D721Med (cell line): ENCODE results near the gene CARD14.

Experiments used
- DNase-seq: peaks from one replicate; pipeline ENCODE4 v3.0.0; 2011; ENCODE audit warnings: low spot score; ENCODE audit not compliant: insufficient read length
- FAIRE-seq: peaks from 2 replicates; lab custom pipeline; 2011; peaks lifted over from hg19 to GRCh38; lab: Jason Lieb, UNC
- CTCF ChIP-seq: IDR thresholded peaks from 2 replicates; pipeline ENCODE4 v1.5.1; 2012; ENCODE audit warnings: mild to moderate bottlenecking, control low read depth; ENCODE audit not compliant: insufficient read depth; ENCODE audit errors: missing control alignments

Gene CARD14

GRCh38 chr17:80184423-80184714 is 14.5 kb downstream of the CARD14 start:
- FAIRE-seq: no peak
- TF ChIP-seq CTCF: no peak
- DNase-seq: no peak

GRCh38 chr17:80185968-80186367 is 16.1 kb downstream of the CARD14 start:
- FAIRE-seq (no peak), DNase-seq (no peak)
- TF ChIP-seq CTCF: no peak

GRCh38 chr17:80187090-80187489 is 17.3 kb downstream of the CARD14 start:
- no peak for TF ChIP-seq CTCF
- FAIRE-seq: no peak
- DNase-seq: no peak

- TF ChIP-seq CTCF: no peak
- no peak for DNase-seq
- no peak for FAIRE-seq
Observed at GRCh38 chr17:80187515-80187941, 17.7 kb downstream of the CARD14 start.

GRCh38 chr17:80189611-80190010 is 19.8 kb downstream of the CARD14 start:
- no peak for FAIRE-seq
- no peak for TF ChIP-seq CTCF
- DNase-seq: no peak

- no peak for FAIRE-seq
- no peak for TF ChIP-seq CTCF
- DNase-seq: no peak
Observed at GRCh38 chr17:80190716-80191115, 20.9 kb downstream of the CARD14 start.

- TF ChIP-seq CTCF: no peak
- DNase-seq (no peak), FAIRE-seq (no peak)
Observed at GRCh38 chr17:80191192-80191591, 21.4 kb downstream of the CARD14 start.
